ENCODE measurements around the gene CD3D.

Gene CD3D

DNA sequence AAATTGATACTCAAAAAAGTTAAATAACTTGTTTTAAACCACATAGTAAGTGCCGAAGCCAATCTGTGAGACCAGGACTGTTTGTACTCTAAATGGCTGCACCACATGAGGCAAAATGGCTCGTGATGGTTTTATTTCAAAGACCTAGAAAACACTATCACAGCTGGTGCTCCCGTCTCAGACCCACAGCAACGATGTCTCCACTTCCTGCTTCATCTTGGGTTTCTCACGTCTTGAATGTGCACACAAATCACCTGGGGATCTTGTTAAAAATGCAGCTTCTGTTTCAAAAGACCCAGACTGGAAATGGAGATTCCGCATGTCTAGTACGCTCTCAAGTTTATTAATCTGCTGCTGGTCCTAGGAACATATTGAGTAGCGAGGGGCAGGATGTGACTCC lies 36.8 kb downstream of the CD3D start:
- Histone ChIP-seq H3K27ac (ENCODE audit: low read length, poor library complexity, severe bottlenecking) (no peak overlapping the region), H4K8ac (ENCODE audit: low read length) (no peak overlapping the region), H3K4me2 (ENCODE audit: low read length, poor library complexity, severe bottlenecking) (no peak overlapping the region), H2BK5ac (ENCODE audit: low read depth, low read length, poor library complexity, severe bottlenecking) (no peak overlapping the region), H3K4me1 (ENCODE audit: control insufficient read depth, insufficient read depth, low read depth, low read length) (no peaks in the 10 kb centered on the region), H3K4me3 (ENCODE audit: insufficient read depth in 1 of 2, low read depth in 1 of 2, low read length in 2 of 2) (no peak overlapping the region), H2AFZ (ENCODE audit: low read depth, low read length) (no peak overlapping the region), H4K91ac (ENCODE audit: low read length) (no peak overlapping the region), H3K14ac (ENCODE audit: low read length in 2 of 2) (no peak overlapping the region), H3K79me1 (replicated peaks; ENCODE audit: low read length, poor library complexity, severe bottlenecking) (no peaks in the 10 kb centered on the region), H3K36me3 (ENCODE audit: control insufficient read depth in 1 of 2, insufficient read depth in 2 of 2, low read depth in 1 of 2, low read length in 2 of 2) (no peaks in the 10 kb centered on the region), H3K27me3 (ENCODE audit: control insufficient read depth in 1 of 2, insufficient read depth in 1 of 2, low read length in 2 of 2) (peaks cover 27 to 36% of the 10 kb centered on the region in 2 experiments), H3K4ac (ENCODE audit: low read depth in 1 of 2, low read length in 2 of 2) (no peak overlapping the region), H2BK15ac (ENCODE audit: low read depth, poor library complexity, severe bottlenecking) (no peak overlapping the region), H2AK5ac (ENCODE audit: low read length, severe bottlenecking) (no peak overlapping the region), H3K23ac (ENCODE audit: low read length in 2 of 2) (no peak overlapping the region), H3K9ac (ENCODE audit: low read length) (no peak overlapping the region), H2BK120ac (ENCODE audit: low read depth, low read length) (no peak overlapping the region), H3K9me3 (ENCODE audit: control insufficient read depth, low read length) (no peaks in the 10 kb centered on the region), H2BK12ac (ENCODE audit: low read length in 2 of 2) (no peak overlapping the region), H3K18ac (ENCODE audit: low read depth in 1 of 2, low read length in 2 of 2) (no peak overlapping the region)
- 71% methylated on average over 8 of the region's 8 CpGs for WGBS
- DNase-seq = no peak

DNA sequence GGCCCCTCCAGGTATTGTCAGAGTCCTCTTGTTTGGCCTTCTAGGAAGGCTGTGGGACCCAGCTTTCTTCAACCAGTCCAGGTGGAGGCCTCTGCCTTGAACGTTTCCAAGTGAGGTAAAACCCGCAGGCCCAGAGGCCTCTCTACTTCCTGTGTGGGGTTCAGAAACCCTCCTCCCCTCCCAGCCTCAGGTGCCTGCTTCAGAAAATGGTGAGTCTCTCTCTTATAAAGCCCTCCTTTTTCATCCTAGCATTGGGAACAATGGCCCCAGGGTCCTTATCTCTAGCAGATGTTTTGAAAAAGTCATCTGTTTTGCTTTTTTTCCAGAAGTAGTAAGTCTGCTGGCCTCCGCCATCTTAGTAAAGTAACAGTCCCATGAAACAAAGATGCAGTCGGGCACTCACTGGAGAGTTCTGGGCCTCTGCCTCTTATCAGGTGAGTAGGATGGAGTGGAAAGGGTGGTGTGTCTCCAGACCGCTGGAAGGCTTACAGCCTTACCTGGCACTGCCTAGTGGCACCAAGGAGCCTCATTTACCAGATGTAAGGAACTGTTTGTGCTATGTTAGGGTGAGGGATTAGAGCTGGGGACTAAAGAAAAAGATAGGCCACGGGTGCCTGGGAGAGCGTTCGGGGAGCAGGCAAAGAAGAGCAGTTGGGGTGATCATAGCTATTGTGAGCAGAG lies 37.8 kb downstream of the CD3D start, which contains the start of gene CD3E:
TSS of gene CD3E (plus strand) at position 163 of the 681 bp plus-strand sequence. CDS start at position 386, 223 bp downstream.
- H3K18ac ChIP-seq (ENCODE audit: low read depth in 1 of 2, low read length in 2 of 2) = no peak within 1 kb of the TSS

DNA sequence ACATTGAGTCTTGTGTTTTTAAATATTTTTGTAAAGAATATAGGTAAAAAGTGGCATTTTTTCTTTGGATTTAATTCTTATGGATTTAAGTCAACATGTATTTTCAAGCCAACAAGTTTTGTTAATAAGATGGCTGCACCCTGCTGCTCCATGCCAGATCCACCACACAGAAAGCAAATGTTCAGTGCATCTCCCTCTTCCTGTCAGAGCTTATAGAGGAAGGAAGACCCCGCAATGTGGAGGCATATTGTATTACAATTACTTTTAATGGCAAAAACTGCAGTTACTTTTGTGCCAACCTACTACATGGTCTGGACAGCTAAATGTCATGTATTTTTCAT lies 38.3 kb downstream of the CD3D start:
- Histone ChIP-seq H2BK15ac (ENCODE audit: low read depth, poor library complexity, severe bottlenecking) (no peak overlapping the region), H3K79me1 (replicated peaks; ENCODE audit: low read length, poor library complexity, severe bottlenecking) (no peaks in the 10 kb centered on the region), H3K4me1 (ENCODE audit: control insufficient read depth, insufficient read depth, low read depth, low read length) (no peaks in the 10 kb centered on the region), H3K36me3 (ENCODE audit: control insufficient read depth in 1 of 2, insufficient read depth in 2 of 2, low read depth in 1 of 2, low read length in 2 of 2) (no peaks in the 10 kb centered on the region), H4K8ac (ENCODE audit: low read length) (no peak overlapping the region), H3K4me3 (ENCODE audit: insufficient read depth in 1 of 2, low read depth in 1 of 2, low read length in 2 of 2) (no peak overlapping the region), H2BK120ac (ENCODE audit: low read depth, low read length) (no peak overlapping the region), H3K27me3 (ENCODE audit: control insufficient read depth in 1 of 2, insufficient read depth in 1 of 2, low read length in 2 of 2) (peaks cover 30 to 43% of the 10 kb centered on the region in 2 experiments), H3K18ac (ENCODE audit: low read depth in 1 of 2, low read length in 2 of 2) (no peak overlapping the region), H3K27ac (ENCODE audit: low read length, poor library complexity, severe bottlenecking) (no peak overlapping the region), H4K91ac (ENCODE audit: low read length) (no peak overlapping the region), H2AK5ac (ENCODE audit: low read length, severe bottlenecking) (no peak overlapping the region), H2BK12ac (ENCODE audit: low read length in 2 of 2) (no peak overlapping the region), H3K9me3 (ENCODE audit: control insufficient read depth, low read length) (no peaks in the 10 kb centered on the region), H2AFZ (ENCODE audit: low read depth, low read length) (no peak overlapping the region), H3K23ac (ENCODE audit: low read length in 2 of 2) (no peak overlapping the region), H3K9ac (ENCODE audit: low read length) (no peak overlapping the region), H2BK5ac (ENCODE audit: low read depth, low read length, poor library complexity, severe bottlenecking) (no peak overlapping the region), H3K4ac (ENCODE audit: low read depth in 1 of 2, low read length in 2 of 2) (no peak overlapping the region), H3K4me2 (ENCODE audit: low read length, poor library complexity, severe bottlenecking) (no peak overlapping the region), H3K14ac (ENCODE audit: low read length in 2 of 2) (no peak overlapping the region)
- DNase-seq = no peak
- WGBS = no CpG with 5 or more reads among the region's 1 CpG

More for the DNA sequence above, 37.8 kb downstream of the CD3D start, which contains the start of gene CD3E:
- Histone ChIP-seq H3K9me3 (ENCODE audit: control insufficient read depth, low read length) (no peaks in the 10 kb centered on the region), H2BK120ac (ENCODE audit: low read depth, low read length) (no peak within 1 kb of the TSS), H3K27ac (ENCODE audit: low read length, poor library complexity, severe bottlenecking) (no peak within 1 kb of the TSS), H3K4me3 (ENCODE audit: insufficient read depth in 1 of 2, low read depth in 1 of 2, low read length in 2 of 2) (no peak within 1 kb of the TSS), H3K27me3 (ENCODE audit: control insufficient read depth in 1 of 2, insufficient read depth in 1 of 2, low read length in 2 of 2) (peaks cover 30 to 41% of the 10 kb centered on the region in 2 experiments), H3K36me3 (ENCODE audit: control insufficient read depth in 1 of 2, insufficient read depth in 2 of 2, low read depth in 1 of 2, low read length in 2 of 2) (no peaks in the 10 kb centered on the region), H2BK15ac (ENCODE audit: low read depth, poor library complexity, severe bottlenecking) (no peak within 1 kb of the TSS), H2AK5ac (ENCODE audit: low read length, severe bottlenecking) (no peak within 1 kb of the TSS), H3K14ac (ENCODE audit: low read length in 2 of 2) (no peak within 1 kb of the TSS), H2AFZ (ENCODE audit: low read depth, low read length) (no peak within 1 kb of the TSS), H3K79me1 (replicated peaks; ENCODE audit: low read length, poor library complexity, severe bottlenecking) (no peaks in the 10 kb centered on the region), H3K23ac (ENCODE audit: low read length in 2 of 2) (no peak within 1 kb of the TSS), H4K8ac (ENCODE audit: low read length) (no peak within 1 kb of the TSS), H3K4ac (ENCODE audit: low read depth in 1 of 2, low read length in 2 of 2) (no peak within 1 kb of the TSS), H2BK12ac (ENCODE audit: low read length in 2 of 2) (no peak within 1 kb of the TSS), H3K4me2 (ENCODE audit: low read length, poor library complexity, severe bottlenecking) (no peak within 1 kb of the TSS), H4K91ac (ENCODE audit: low read length) (no peak within 1 kb of the TSS), H3K9ac (ENCODE audit: low read length) (no peak within 1 kb of the TSS), H3K4me1 (ENCODE audit: control insufficient read depth, insufficient read depth, low read depth, low read length) (no peaks in the 10 kb centered on the region), H2BK5ac (ENCODE audit: low read depth, low read length, poor library complexity, severe bottlenecking) (no peak within 1 kb of the TSS)
- WGBS = 86% methylated on average over 8 of the region's 8 CpGs
- DNase-seq = no peak

DNA sequence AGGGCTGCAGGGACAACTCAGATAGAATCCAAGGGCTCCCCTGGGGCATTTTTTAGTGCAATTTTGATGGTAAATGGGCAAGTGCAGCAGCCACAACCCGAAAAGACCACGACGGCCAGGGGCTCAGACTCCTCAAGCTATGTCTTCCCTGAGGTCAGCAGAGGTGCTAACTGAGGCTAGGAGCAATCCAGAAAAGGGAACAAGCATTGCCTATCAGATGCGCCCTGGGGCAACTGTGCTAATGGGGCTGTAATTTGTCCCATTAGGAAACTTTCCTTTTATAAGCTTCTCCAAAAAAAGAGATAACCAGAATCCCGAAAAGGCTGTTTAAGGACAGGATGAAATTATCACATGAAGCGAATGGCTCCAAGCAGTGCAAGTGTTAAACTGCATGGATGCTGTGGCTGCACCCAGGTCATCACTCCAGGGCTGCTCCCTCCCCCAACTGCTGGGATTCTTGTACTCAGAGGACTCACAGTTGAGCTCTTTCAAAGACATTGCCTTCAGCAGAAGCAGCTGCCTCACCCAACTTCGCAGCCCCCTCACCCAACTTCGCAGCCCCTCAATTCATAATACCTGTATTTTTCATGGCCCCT lies 40.8 kb downstream of the CD3D start:
- no peak overlapping the region for H2BK15ac ChIP-seq (ENCODE audit: low read depth, poor library complexity, severe bottlenecking)
- H3K27me3 ChIP-seq (ENCODE audit: control insufficient read depth in 1 of 2, insufficient read depth in 1 of 2, low read length in 2 of 2) = peaks cover 30 to 43% of the 10 kb centered on the region in 2 experiments
- H2AK5ac ChIP-seq (ENCODE audit: low read length, severe bottlenecking) = no peak overlapping the region
- H4K8ac ChIP-seq (ENCODE audit: low read length) = no peak overlapping the region
- H4K91ac ChIP-seq (ENCODE audit: low read length) = no peak overlapping the region
- H3K4me2 ChIP-seq (ENCODE audit: low read length, poor library complexity, severe bottlenecking) = no peak overlapping the region
- no peaks in the 10 kb centered on the region for H3K79me1 ChIP-seq (replicated peaks; ENCODE audit: low read length, poor library complexity, severe bottlenecking)
- H3K14ac ChIP-seq (ENCODE audit: low read length in 2 of 2) = no peak overlapping the region
- no peak overlapping the region for H3K23ac ChIP-seq (ENCODE audit: low read length in 2 of 2)
- DNase-seq = no peak
- no peaks in the 10 kb centered on the region for H3K9me3 ChIP-seq (ENCODE audit: control insufficient read depth, low read length)
- no peak overlapping the region for H2BK12ac ChIP-seq (ENCODE audit: low read length in 2 of 2)
- WGBS = 79% methylated on average over 8 of the region's 8 CpGs
- H3K27ac ChIP-seq (ENCODE audit: low read length, poor library complexity, severe bottlenecking) = no peak overlapping the region
- no peak overlapping the region for H2BK5ac ChIP-seq (ENCODE audit: low read depth, low read length, poor library complexity, severe bottlenecking)
- H3K36me3 ChIP-seq (ENCODE audit: control insufficient read depth in 1 of 2, insufficient read depth in 2 of 2, low read depth in 1 of 2, low read length in 2 of 2) = no peaks in the 10 kb centered on the region
- H3K4ac ChIP-seq (ENCODE audit: low read depth in 1 of 2, low read length in 2 of 2) = no peak overlapping the region
- H2BK120ac ChIP-seq (ENCODE audit: low read depth, low read length) = no peak overlapping the region
- no peak overlapping the region for H3K9ac ChIP-seq (ENCODE audit: low read length)
- H2AFZ ChIP-seq (ENCODE audit: low read depth, low read length) = no peak overlapping the region
- H3K4me3 ChIP-seq (ENCODE audit: insufficient read depth in 1 of 2, low read depth in 1 of 2, low read length in 2 of 2) = no peak overlapping the region
- no peak overlapping the region for H3K18ac ChIP-seq (ENCODE audit: low read depth in 1 of 2, low read length in 2 of 2)
- H3K4me1 ChIP-seq (ENCODE audit: control insufficient read depth, insufficient read depth, low read depth, low read length) = no peaks in the 10 kb centered on the region
